ENCODE data around the gene PTPRD.

The PTPRD gene

GRCh38 chr9:9605681-9606080 lies 1007.1 kb downstream of the PTPRD start:
- no peak for DNase-seq (ENCODE audit: low read depth)

GRCh38 chr9:9603345-9603744 lies 1009.5 kb downstream of the PTPRD start:
- no peak for DNase-seq (ENCODE audit: low read depth)

- DNase-seq (ENCODE audit: low read depth) = no peak
Observed at GRCh38 chr9:9598723-9599122, 1014.1 kb downstream of the PTPRD start.

- DNase-seq (ENCODE audit: low read depth) = no peak
Observed at GRCh38 chr9:9592104-9592503, 1020.7 kb downstream of the PTPRD start.

- no peak for DNase-seq (ENCODE audit: low read depth)
Observed at GRCh38 chr9:9585920-9586319, 1026.9 kb downstream of the PTPRD start.

- no peak for DNase-seq (ENCODE audit: low read depth)
Observed at GRCh38 chr9:9574080-9574479, 1038.7 kb downstream of the PTPRD start.

GRCh38 chr9:9565700-9566099 lies 1047.1 kb downstream of the PTPRD start:
- no peak for DNase-seq (ENCODE audit: low read depth)

- DNase-seq (ENCODE audit: low read depth) = no peak
Observed at GRCh38 chr9:9563817-9564216, 1049.0 kb downstream of the PTPRD start.

GRCh38 chr9:9560382-9561035 lies 1052.3 kb downstream of the PTPRD start:
- no peak for DNase-seq (ENCODE audit: low read depth)

GRCh38 chr9:9558907-9559306 lies 1053.9 kb downstream of the PTPRD start:
- no peak for DNase-seq (ENCODE audit: low read depth)

GRCh38 chr9:9557804-9558334 lies 1054.9 kb downstream of the PTPRD start:
- no peak for DNase-seq (ENCODE audit: low read depth)

- DNase-seq (ENCODE audit: low read depth) = no peak
Observed at GRCh38 chr9:9556865-9557803, 1055.7 kb downstream of the PTPRD start.

- no peak for DNase-seq (ENCODE audit: low read depth)
Observed at GRCh38 chr9:9552665-9553064, 1060.1 kb downstream of the PTPRD start.

- no peak for DNase-seq (ENCODE audit: low read depth)
Observed at GRCh38 chr9:9538766-9539165, 1074.0 kb downstream of the PTPRD start.

- DNase-seq (ENCODE audit: low read depth) = no peak
Observed at GRCh38 chr9:9538356-9538755, 1074.4 kb downstream of the PTPRD start.

- DNase-seq (ENCODE audit: low read depth) = no peak
Observed at GRCh38 chr9:9536523-9536922, 1076.3 kb downstream of the PTPRD start.

- no peak for DNase-seq (ENCODE audit: low read depth)
Observed at GRCh38 chr9:9523476-9524139, 1089.2 kb downstream of the PTPRD start.

- DNase-seq (ENCODE audit: low read depth) = no peak
Observed at GRCh38 chr9:9522406-9522805, 1090.4 kb downstream of the PTPRD start.

GRCh38 chr9:9521033-9521779 lies 1091.6 kb downstream of the PTPRD start:
- DNase-seq (ENCODE audit: low read depth) = no peak

GRCh38 chr9:9504869-9505268 lies 1107.9 kb downstream of the PTPRD start:
- DNase-seq (ENCODE audit: low read depth) = no peak

GRCh38 chr9:9499546-9499945 lies 1113.3 kb downstream of the PTPRD start:
- no peak for DNase-seq (ENCODE audit: low read depth)

GRCh38 chr9:9498846-9499245 lies 1114.0 kb downstream of the PTPRD start:
- DNase-seq (ENCODE audit: low read depth) = no peak
